K562 (cell line): Measurements from ENCODE around the gene OLFML2B. TPM values are rescaled to one million over a fixed set of nuclear protein-coding genes. Genes with fewer than 3 reads are reported as not detected.
A peak's percentile ranks its signal among the peaks of the same experiment; 100 is the strongest.

Source experiments
- ATAC-seq: fragments of 200-7000 bp; cut with Tn5 transposase; 3 replicates; pipeline ENCODE4 v1.9.1; 2020; ENCODE audit warnings: moderate library complexity
- BruUV-seq: library from RNA; stranded (reverse); fragments of 400-500 nt; replicated peaks from 2 replicates; lab custom pipeline; 2021; lab: Mats Ljungman, UMichigan
- CTCF ChIA-PET: fragments of 300-600 bp; formaldehyde crosslinking; extraction: SDS; loops from one replicate; lab custom pipeline; 2021; ENCODE audit warnings: low intra/inter-chr PET ratio; lab: Yijun Ruan, JAX
- POLR2A ChIA-PET: fragments of 300-600, 350-650 bp; sonication (Branson Sonifier 250); formaldehyde crosslinking; extraction: SDS; loops from one replicate; lab custom pipeline; 2021; ENCODE audit warnings: antibody characterized with exemption, inconsistent platforms; lab: Yijun Ruan, JAX
- DNase-seq, 4 experiments: peaks; one replicate each; pipeline versions ENCODE4 v3.0.0 to v3.0.0-alpha.2; 2011 to 2018; ENCODE audit warnings: low spot score in 3 of 4, mixed read lengths in 3 of 4; ENCODE audit errors: extremely low read depth in 1 of 4
- FAIRE-seq: peaks from 2 replicates; lab custom pipeline; 2011; peaks lifted over from hg19 to GRCh38; lab: Jason Lieb, UNC
- H2AFZ ChIP-seq: 2 replicates; pipeline ENCODE4 v1.6.0; 2011; ENCODE audit warnings: low read depth, low read length, control low read depth, inconsistent platforms
- H3K27ac ChIP-seq: fragments of 200-600 bp; 3 replicates; pipeline ENCODE4 v1.8.0; 2011; ENCODE audit warnings: low read depth, mild to moderate bottlenecking, control low read depth, inconsistent platforms, low read length, moderate library complexity, mixed read lengths; ENCODE audit errors: extremely low read depth
- H3K27me3 ChIP-seq, 2 experiments: fragments of 300-600 bp in 1 of 2; 2 replicates in 1 of 2; 3 replicates in 1 of 2; pipeline versions ENCODE4 v1.6.0 to v1.8.0; 2011; ENCODE audit warnings: inconsistent platforms in 2 of 2, low read length in 2 of 2, mild to moderate bottlenecking in 1 of 2, mixed read lengths in 1 of 2, moderate library complexity in 1 of 2; ENCODE audit not compliant: control insufficient read depth in 2 of 2, insufficient read depth in 2 of 2
- H3K36me3 ChIP-seq: fragments of 300-600 bp; 3 replicates; pipeline ENCODE4 v1.8.0; 2011; ENCODE audit warnings: mild to moderate bottlenecking, low read length, inconsistent platforms; ENCODE audit not compliant: control insufficient read depth, insufficient read depth
- H3K4me1 ChIP-seq, 2 experiments: fragments of 200-600 bp in 1 of 2; replicated peaks in 1 of 2; 2 replicates in 1 of 2; 3 replicates in 1 of 2; pipeline versions ENCODE4 v1.5.1 to v1.8.0; 2011; ENCODE audit warnings: inconsistent platforms in 2 of 2, low read length in 2 of 2, mild to moderate bottlenecking in 1 of 2, mixed read lengths in 1 of 2, moderate library complexity in 1 of 2; ENCODE audit not compliant: control insufficient read depth in 2 of 2, insufficient read depth in 2 of 2
- H3K4me2 ChIP-seq: 2 replicates; pipeline ENCODE4 v1.6.1; 2011; ENCODE audit warnings: low read length, control low read depth, inconsistent platforms, mixed read lengths; ENCODE audit not compliant: insufficient read depth
- H3K4me3 ChIP-seq: fragments of 200-600 bp; sonication (generic), shearing (Covaris generic); 2 replicates; pipeline ENCODE4 v1.5.1; 2016; ENCODE audit warnings: control low read depth, inconsistent platforms
- H3K79me2 ChIP-seq: fragments of 200-600 bp; 3 replicates; pipeline ENCODE4 v1.8.0; 2011; ENCODE audit warnings: low read length, inconsistent platforms; ENCODE audit not compliant: control insufficient read depth, insufficient read depth
- H3K9ac ChIP-seq, 2 experiments: 2 replicates each; pipeline versions ENCODE4 v1.6.0 to v1.6.1; 2011; ENCODE audit warnings: low read depth in 2 of 2, low read length in 2 of 2, control low read depth in 1 of 2, inconsistent platforms in 1 of 2, mild to moderate bottlenecking in 1 of 2, mixed read lengths in 1 of 2; ENCODE audit not compliant: insufficient read depth in 1 of 2
- H3K9me1 ChIP-seq: one replicate; pipeline ENCODE4 v1.6.0; 2011; ENCODE audit warnings: inconsistent platforms, mild to moderate bottlenecking, low read length, moderate library complexity; ENCODE audit not compliant: control insufficient read depth, insufficient read depth
- H3K9me3 ChIP-seq: replicated peaks from 2 replicates; pipeline ENCODE4 v1.5.1; 2011; ENCODE audit warnings: low read depth, low read length, inconsistent platforms; ENCODE audit not compliant: control insufficient read depth, insufficient read depth
- H4K20me1 ChIP-seq: replicated peaks from 2 replicates; pipeline ENCODE4 v1.6.1; 2011; ENCODE audit warnings: low read length, inconsistent platforms, mixed read lengths; ENCODE audit not compliant: control insufficient read depth, insufficient read depth
- C11orf30 ChIP-seq: fragments of 450-650 bp; IDR thresholded peaks from 2 replicates; pipeline ENCODE4 v1.6.1; 2016; ENCODE audit warnings: low read depth, mild to moderate bottlenecking
- CBX3 ChIP-seq, 2 experiments: IDR thresholded peaks; 1 replicate in 1 of 2; 2 replicates in 1 of 2; pipeline ENCODE4 v1.6.1; 2012; ENCODE audit warnings: inconsistent platforms in 2 of 2, low read length in 2 of 2, borderline replicate concordance in 1 of 2, control low read depth in 1 of 2
- CTCF ChIP-seq, 3 experiments: IDR thresholded peaks in 2 of 3; conservative IDR thresholded peaks in 1 of 3; 2 replicates each; pipeline ENCODE4 v1.5.1; 2011 to 2012; ENCODE audit warnings: low read length in 3 of 3, mild to moderate bottlenecking in 3 of 3, control low read depth in 2 of 3, improper control_type of control experiment in 1 of 3, inconsistent platforms in 1 of 3, low read depth in 1 of 3, mixed read lengths in 1 of 3, moderate library complexity in 1 of 3; ENCODE audit not compliant: insufficient read depth in 2 of 3
- MAFF ChIP-seq: IDR thresholded peaks from 2 replicates; pipeline ENCODE4 v1.6.1; 2012; ENCODE audit warnings: low read length, improper control_type of control experiment
- MAFK ChIP-seq: IDR thresholded peaks from 2 replicates; pipeline ENCODE4 v1.6.1; 2011; ENCODE audit warnings: low read length, improper control_type of control experiment
- MITF ChIP-seq: IDR thresholded peaks from 2 replicates; pipeline ENCODE4 v1.6.1; 2014; ENCODE audit warnings: antibody characterized with exemption
- NBN ChIP-seq: fragments of 450-650 bp; IDR thresholded peaks from 2 replicates; pipeline ENCODE4 v1.6.1; 2016; ENCODE audit warnings: low read depth, mild to moderate bottlenecking
- NCOA2 ChIP-seq, 2 experiments: fragments of 450-650 bp; IDR thresholded peaks; 2 replicates each; pipeline ENCODE4 v1.6.1; 2018; ENCODE audit warnings: mild to moderate bottlenecking in 2 of 2, moderate library complexity in 1 of 2; ENCODE audit not compliant: partially characterized antibody in 2 of 2
- NR1H2 ChIP-seq: sonication (generic); formaldehyde crosslinking; IDR thresholded peaks from 2 replicates; pipeline ENCODE4 v1.4.0; 2020; ENCODE audit warnings: mild to moderate bottlenecking, missing genetic modification reagents
- RFX5 ChIP-seq: IDR thresholded peaks from 2 replicates; pipeline ENCODE4 v1.6.1; 2011; ENCODE audit warnings: low read depth, mild to moderate bottlenecking, improper control_type of control experiment, low read length
- SIN3B ChIP-seq: fragments of 450-650 bp; IDR thresholded peaks from 2 replicates; pipeline ENCODE4 v1.6.1; 2017; ENCODE audit warnings: low read depth, mild to moderate bottlenecking, moderate library complexity
- TRIM28 ChIP-seq: fragments of 450-650 bp; IDR thresholded peaks from 2 replicates; pipeline ENCODE4 v1.6.1; 2017
- ZNF316 ChIP-seq: fragments of 450-650 bp; IDR thresholded peaks from 2 replicates; pipeline ENCODE4 v1.6.1; 2016
- in situ Hi-C: fragments of 300-500 bp; cut with MboI; formaldehyde crosslinking; loops from 4 replicates; pipeline ENCODE4 v1.15.0; 2018; ENCODE audit warnings: inconsistent platforms, mixed read lengths
- intact Hi-C: fragments of 100-400 bp; cut with micrococcal nuclease; formaldehyde crosslinking; loops from 2 replicates; pipeline ENCODE4 v1.14.2; 2022
- polyA plus RNA-seq, 8 experiments: library from polyadenylated mRNA; depleted of rRNA in 4 of 8; stranded (reverse) in 5 of 8; unstranded in 3 of 8; fragments of >200 nt; fragmentation: Nextera tagmentation in 2 of 8; fragmentation: Illumina TruSeq in 1 of 8; extraction: Ambion mirVana in 2 of 8; extraction: Trizol in 1 of 8; gene quantifications; 2 replicates each; pipeline versions ENCODE4 v1.2.1 to v1.2.3, GENCODE V29; 2011 to 2014; ENCODE audit warnings: inconsistent platforms in 1 of 8, missing spikeins in 1 of 8
- total RNA-seq, 7 experiments: library from RNA; depleted of rRNA in 6 of 7; stranded (reverse); fragments of >200 nt in 6 of 7; fragmentation: Illumina TruSeq in 2 of 7; extraction: Trizol in 2 of 7; gene quantifications; 2 replicates each; pipeline versions ENCODE4 v1.2.1 to v1.2.3, GENCODE V29; 2011 to 2021; ENCODE audit warnings: low replicate concordance in 1 of 7
- TF ChIP-seq, protein P1 (sequence below): fragments of 250-450 bp; sonication (Bioruptor Pico); IDR thresholded peaks from 2 replicates; pipeline ENCODE4 v1.6.1; 2021; ENCODE audit warnings: mild to moderate bottlenecking

The OLFML2B gene
- total and polyA plus RNA-seq, 9 of the 15 experiments (the other 6 are each of a cell fraction or from before 2014, with no cell fraction given), result not detected

DNA sequence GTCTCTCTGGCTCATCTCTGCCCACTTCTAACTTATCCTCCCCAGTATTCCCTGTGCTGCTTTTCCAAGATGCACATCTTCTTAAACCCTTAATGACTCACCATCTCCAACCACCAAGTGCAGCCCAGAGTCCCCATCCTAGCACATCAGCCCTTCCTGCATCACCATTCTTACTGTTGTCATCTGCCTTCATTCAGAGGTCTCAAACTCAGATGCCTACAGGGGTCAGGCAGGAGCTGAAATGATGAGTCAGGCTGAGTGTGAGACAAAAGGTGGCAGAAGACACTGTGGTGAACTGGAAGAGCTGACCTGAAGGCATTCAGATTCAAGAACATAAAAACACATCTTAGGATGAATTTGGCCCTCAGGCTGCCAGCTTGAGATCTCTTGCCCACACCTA, 34.6 kb downstream of the OLFML2B start:
- intact Hi-C loops, result no loop called here
- Histone ChIP-seq H4K20me1 (no peaks in the 10 kb centered on the region), H3K27ac (no peak overlapping the region), H2AFZ (no peak overlapping the region), H3K4me2 (no peak overlapping the region), H3K36me3 (no peaks in the 10 kb centered on the region)
- ATAC-seq, result peak; percentile 46; the same call in 2 of the 3 replicates
- no TSS peak for BruUV-seq
- ChIA-PET CTCF (no interaction called here), POLR2A (interaction anchor here (0.7 kb wide), 1 partner anchor 10 kb away, joined by 3 read pairs; no protein-coding TSS in a partner anchor)
- TF ChIP-seq NR1H2 (CRISPR knock-in tag), result no peak
- 0 out of 2 replicates have a peak, but pooled peaks have one; percentile 23 for TF ChIP-seq MAFK
- TF ChIP-seq CBX3 (IDR thresholded peaks at IDR 0.05; ENCODE audit: borderline replicate concordance in 1 of 2, low read length in 2 of 2), result no peak
- TF ChIP-seq NCOA2 (IDR thresholded peaks at IDR 0.05; ENCODE audit: partially characterized antibody in 2 of 2), result no peak
- TF ChIP-seq, protein P1, sequence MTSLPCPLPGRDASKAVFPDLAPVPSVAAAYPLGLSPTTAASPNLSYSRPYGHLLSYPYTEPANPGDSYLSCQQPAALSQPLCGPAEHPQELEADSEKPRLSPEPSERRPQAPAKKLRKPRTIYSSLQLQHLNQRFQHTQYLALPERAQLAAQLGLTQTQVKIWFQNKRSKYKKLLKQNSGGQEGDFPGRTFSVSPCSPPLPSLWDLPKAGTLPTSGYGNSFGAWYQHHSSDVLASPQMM (CRISPR knock-in tag), result no peak
- TF ChIP-seq ZNF316, result peak; percentile 57
- TF ChIP-seq RFX5, result no peak
- TF ChIP-seq MAFF, result peak; percentile 19; the same call in 1 of the 2 replicates
- no peak for TF ChIP-seq SIN3B
- peak in 2 of 3 experiments; percentile 16 to 20; a peak in 1 of 6 replicates for TF ChIP-seq CTCF (IDR thresholded peaks at IDR 0.05 in 2 of 3, conservative IDR thresholded peaks at IDR 0.05 in 1 of 3; ENCODE audit: insufficient read depth in 2 of 3, low read depth in 1 of 3, low read length in 3 of 3)
- no peak for TF ChIP-seq TRIM28
- TF ChIP-seq C11orf30, result peak; percentile 55; the same call in 1 of the 2 replicates
- TF ChIP-seq MITF, result no peak
- no peak for TF ChIP-seq NBN
- TF ChIP-seq, all 486 proteins: peak for 5
- Histone ChIP-seq H3K4me1 (peaks cover 0 to 3% of the 10 kb centered on the region in 2 experiments; a peak in 2 of 5 replicates), H3K4me3 (no peak overlapping the region), H3K9me3 (no peaks in the 10 kb centered on the region), H3K9me1 (no peaks in the 10 kb centered on the region), H3K9ac (no peak overlapping the region), H3K27me3 (peaks cover 12 to 44% of the 10 kb centered on the region in 2 experiments; a peak in 3 of 5 replicates), H3K79me2 (no peaks in the 10 kb centered on the region)
- in situ Hi-C loops, result no loop called here
- DNase-seq (peak in 1 of 4 experiments; percentile 12), FAIRE-seq (peak; percentile 44)
